Mononuclear cell (primary cell): Measurements from ENCODE around the gene CMTR1. TPM values are rescaled to one million over a fixed set of nuclear protein-coding genes. Genes with fewer than 3 reads are reported as not detected.

Source experiments
- H3K27me3 ChIP-seq: 2 replicates; pipeline ENCODE4 v1.6.0; 2011; ENCODE audit warnings: low read length, control low read depth; ENCODE audit not compliant: insufficient read depth
- H3K4me1 ChIP-seq: 2 replicates; pipeline ENCODE4 v1.5.1; 2011; ENCODE audit warnings: mild to moderate bottlenecking, low read length, control low read depth; ENCODE audit not compliant: insufficient read depth
- H3K4me3 ChIP-seq: 2 replicates; pipeline ENCODE4 v1.5.1; 2011; ENCODE audit warnings: mild to moderate bottlenecking, low read length, moderate library complexity
- H3K9me3 ChIP-seq: 2 replicates; pipeline ENCODE4 v1.5.1; 2011; ENCODE audit warnings: low read depth, mild to moderate bottlenecking, control low read depth, low read length
- total RNA-seq: library from RNA; depleted of rRNA; stranded (reverse); fragments of >200 nt; gene quantifications from one replicate; pipeline ENCODE4 v1.2.3, GENCODE V29; 2012

The CMTR1 gene
- total RNA-seq, 1 donor: 40.9 TPM

GRCh38 chr6:37531026-37531425 is 98.0 kb downstream of the CMTR1 start:
- no peak overlapping the region for H3K4me3 ChIP-seq
- peaks cover 28% of the 10 kb centered on the region for H3K27me3 ChIP-seq
- H3K9me3 ChIP-seq: no peaks in the 10 kb centered on the region
- H3K4me1 ChIP-seq: peaks cover 7% of the 10 kb centered on the region

Other genes with a start within 250 kb of the CMTR1 start
- gene TBC1D22B, start 175.4 kb upstream of the CMTR1 start, total RNA-seq: 5.9 TPM
- 1.6 TPM for gene TMEM217, start 175.1 kb upstream of the CMTR1 start, total RNA-seq
- gene RNF8, start 79.2 kb upstream of the CMTR1 start, total RNA-seq: 8.8 TPM
- gene CCDC167, start 66.7 kb downstream of the CMTR1 start, total RNA-seq: 4.2 TPM